ENCODE results near the gene ACTR8. TPM values are rescaled to one million over a fixed set of nuclear protein-coding genes. Genes with fewer than 3 reads are reported as not detected.

The ACTR8 gene
- total and polyA plus RNA-seq, 2 experiments from 2014 or later = 23.0 to 33.0 TPM

DNA sequence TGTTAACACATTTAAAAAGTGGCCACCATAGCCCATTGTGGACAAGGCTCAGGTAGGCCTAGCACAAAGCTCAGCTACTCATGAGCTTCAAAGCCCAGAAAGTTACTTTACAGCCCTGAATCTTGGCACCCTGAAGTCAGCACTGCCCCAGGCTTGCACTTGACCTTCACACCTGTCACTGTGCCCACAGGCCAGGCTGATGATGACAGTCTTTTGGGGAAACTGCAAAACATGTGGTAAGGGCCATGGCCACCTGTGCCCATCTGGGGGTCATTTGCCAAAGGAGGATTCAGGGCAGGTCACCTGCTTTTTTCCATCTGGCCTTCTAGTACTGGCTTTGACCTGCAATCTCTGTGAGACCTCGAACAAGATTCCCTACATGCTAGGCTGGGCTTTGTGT, 46.7 kb downstream of the ACTR8 start:
- no peaks in the 10 kb centered on the region for H3K27me3 ChIP-seq (replicated peaks; ENCODE audit: insufficient read depth)
- DNase-seq = no peak
- in situ Hi-C loops (cut with MboI) = no loop called here
- H3K9me3 ChIP-seq (ENCODE audit: low read depth) = no peaks in the 10 kb centered on the region
- H3K9me2 ChIP-seq (ENCODE audit: insufficient read depth) = no peaks in the 10 kb centered on the region
- 21 to 75% methylated on average over 1 of the region's 1 CpG for WGBS, 2 experiments (ENCODE audit: low coverage in 1 of 2, low lambda C conversion rate in 2 of 2, missing lambda C conversion rate in 2 of 2)
- no peaks in the 10 kb centered on the region for H3K36me3 ChIP-seq (ENCODE audit: low read depth)
- H3K4me3 ChIP-seq = no peak overlapping the region
- no peaks in the 10 kb centered on the region for H3K4me1 ChIP-seq (ENCODE audit: insufficient read depth)
- H3K27ac ChIP-seq = no peak overlapping the region
- H3F3A ChIP-seq (ENCODE audit: insufficient read depth) = no peaks in the 10 kb centered on the region
- no peaks in the 10 kb centered on the region for H4K20me1 ChIP-seq (ENCODE audit: insufficient read depth)
- H3K79me2 ChIP-seq (ENCODE audit: insufficient read depth) = no peaks in the 10 kb centered on the region
- H3K9ac ChIP-seq = no peak overlapping the region
- TF ChIP-seq EZH2phosphoT487 (IDR thresholded peaks at IDR 0.05; ENCODE audit: insufficient read depth, low read depth) (no peak), EZH2 (IDR thresholded peaks at IDR 0.05; ENCODE audit: insufficient read depth, poor library complexity, severe bottlenecking) (no peak)
- no peak overlapping the region for H2AFZ ChIP-seq
- H3K4me2 ChIP-seq (ENCODE audit: unreplicated experiment) = no peak overlapping the region

- Histone ChIP-seq H3K4me2 (ENCODE audit: unreplicated experiment) (no peak overlapping the region), H3K36me3 (ENCODE audit: low read depth) (no peaks in the 10 kb centered on the region), H3K4me3 (no peak overlapping the region), H3K9me3 (ENCODE audit: low read depth) (no peaks in the 10 kb centered on the region), H3K9ac (no peak overlapping the region), H3K27ac (no peak overlapping the region), H3K9me2 (ENCODE audit: insufficient read depth) (no peaks in the 10 kb centered on the region), H3F3A (ENCODE audit: insufficient read depth) (no peaks in the 10 kb centered on the region), H4K20me1 (ENCODE audit: insufficient read depth) (no peaks in the 10 kb centered on the region), H3K79me2 (ENCODE audit: insufficient read depth) (no peaks in the 10 kb centered on the region), H3K4me1 (ENCODE audit: insufficient read depth) (no peaks in the 10 kb centered on the region), H2AFZ (no peak overlapping the region), H3K27me3 (replicated peaks; ENCODE audit: insufficient read depth) (no peaks in the 10 kb centered on the region)
- TF ChIP-seq EZH2phosphoT487 (IDR thresholded peaks at IDR 0.05; ENCODE audit: insufficient read depth, low read depth) = no peak
- TF ChIP-seq EZH2 (IDR thresholded peaks at IDR 0.05; ENCODE audit: insufficient read depth, poor library complexity, severe bottlenecking) = no peak
- in situ Hi-C loops (cut with MboI) = no loop called here
- 72 to 76% methylated on average over 6 of the region's 6 CpGs for WGBS, 2 experiments (ENCODE audit: low coverage in 1 of 2, low lambda C conversion rate in 2 of 2, missing lambda C conversion rate in 2 of 2)
- no peak for DNase-seq
Measured at GRCh38 chr3:53834429-53835095, 47.4 kb downstream of the ACTR8 start.

- no peak overlapping the region for H3K9ac ChIP-seq
- H3K79me2 ChIP-seq (ENCODE audit: insufficient read depth) = no peaks in the 10 kb centered on the region
- DNase-seq = no peak
- no peaks in the 10 kb centered on the region for H3K9me3 ChIP-seq (ENCODE audit: low read depth)
- H3F3A ChIP-seq (ENCODE audit: insufficient read depth) = no peaks in the 10 kb centered on the region
- no peak overlapping the region for H3K4me2 ChIP-seq (ENCODE audit: unreplicated experiment)
- H2AFZ ChIP-seq = no peak overlapping the region
- H3K36me3 ChIP-seq (ENCODE audit: low read depth) = no peaks in the 10 kb centered on the region
- WGBS, 2 experiments (ENCODE audit: low coverage in 1 of 2, low lambda C conversion rate in 2 of 2, missing lambda C conversion rate in 2 of 2) = 75 to 82% methylated on average over 5 of the region's 5 CpGs
- H3K4me1 ChIP-seq (ENCODE audit: insufficient read depth) = no peaks in the 10 kb centered on the region
- no peaks in the 10 kb centered on the region for H3K27me3 ChIP-seq (replicated peaks; ENCODE audit: insufficient read depth)
- TF ChIP-seq EZH2phosphoT487 (IDR thresholded peaks at IDR 0.05; ENCODE audit: insufficient read depth, low read depth) = no peak
- no peak overlapping the region for H3K4me3 ChIP-seq
- in situ Hi-C loops (cut with MboI) = no loop called here
- no peaks in the 10 kb centered on the region for H3K9me2 ChIP-seq (ENCODE audit: insufficient read depth)
- H4K20me1 ChIP-seq (ENCODE audit: insufficient read depth) = no peaks in the 10 kb centered on the region
- no peak overlapping the region for H3K27ac ChIP-seq
Measured at GRCh38 chr3:53833700-53834099, 48.3 kb downstream of the ACTR8 start.

DNA sequence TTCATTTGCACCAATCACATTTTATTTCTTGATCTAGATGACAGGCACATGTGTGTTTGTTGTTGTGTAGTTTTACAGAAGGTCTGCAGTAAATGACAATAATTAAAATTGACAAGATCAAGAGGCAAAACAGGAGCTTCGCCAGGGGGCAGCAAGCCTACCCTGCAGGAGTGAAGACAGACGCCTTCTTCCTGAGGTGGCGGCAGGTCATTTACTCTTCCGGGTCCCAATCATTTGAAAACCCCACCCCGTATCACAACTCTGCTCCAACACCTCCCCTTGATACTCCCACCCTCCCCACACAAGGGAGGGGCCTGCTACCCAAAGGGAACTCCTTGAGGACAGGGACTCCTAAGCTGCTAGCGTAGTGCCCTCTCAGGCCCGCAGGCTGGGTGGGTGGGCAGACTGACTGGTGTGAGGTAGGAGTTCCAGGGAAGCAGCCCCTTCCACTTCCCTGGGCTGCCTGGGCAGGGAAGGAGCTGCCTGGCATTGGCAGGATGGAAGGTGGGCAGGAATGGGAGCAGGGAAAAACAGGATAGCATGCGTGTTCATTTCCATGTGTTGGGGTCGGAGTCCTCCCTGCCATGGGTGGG, 48.8 kb downstream of the ACTR8 start:
- Histone ChIP-seq H3K9me2 (ENCODE audit: insufficient read depth) (no peaks in the 10 kb centered on the region), H3K9me3 (ENCODE audit: low read depth) (no peaks in the 10 kb centered on the region), H3K36me3 (ENCODE audit: low read depth) (no peaks in the 10 kb centered on the region), H3K4me3 (no peak overlapping the region), H3K9ac (no peak overlapping the region), H3K27ac (no peak overlapping the region), H3K4me1 (ENCODE audit: insufficient read depth) (no peaks in the 10 kb centered on the region), H3K79me2 (ENCODE audit: insufficient read depth) (no peaks in the 10 kb centered on the region), H3F3A (ENCODE audit: insufficient read depth) (no peaks in the 10 kb centered on the region), H3K27me3 (replicated peaks; ENCODE audit: insufficient read depth) (no peaks in the 10 kb centered on the region), H2AFZ (no peak overlapping the region), H4K20me1 (ENCODE audit: insufficient read depth) (no peaks in the 10 kb centered on the region), H3K4me2 (ENCODE audit: unreplicated experiment) (no peak overlapping the region)
- no peak for TF ChIP-seq EZH2phosphoT487 (IDR thresholded peaks at IDR 0.05; ENCODE audit: insufficient read depth, low read depth)
- no peak for TF ChIP-seq EZH2 (IDR thresholded peaks at IDR 0.05; ENCODE audit: insufficient read depth, poor library complexity, severe bottlenecking)
- DNase-seq = no peak
- in situ Hi-C loops (cut with MboI) = no loop called here
- 72 to 76% methylated on average over 9 of the region's 9 CpGs for WGBS, 2 experiments (ENCODE audit: low coverage in 1 of 2, low lambda C conversion rate in 2 of 2, missing lambda C conversion rate in 2 of 2)

All from GM23248 (cell line).